ENCODE data around the gene TMEM201.
A peak's percentile ranks its signal among the peaks of the same experiment; 100 is the strongest.
"Not testable (repeated sequence)": the region's sequence is repeated elsewhere in the genome, so short reads cannot be mapped to it uniquely, and the experiment has no call there.

TMEM201 gene

DNA sequence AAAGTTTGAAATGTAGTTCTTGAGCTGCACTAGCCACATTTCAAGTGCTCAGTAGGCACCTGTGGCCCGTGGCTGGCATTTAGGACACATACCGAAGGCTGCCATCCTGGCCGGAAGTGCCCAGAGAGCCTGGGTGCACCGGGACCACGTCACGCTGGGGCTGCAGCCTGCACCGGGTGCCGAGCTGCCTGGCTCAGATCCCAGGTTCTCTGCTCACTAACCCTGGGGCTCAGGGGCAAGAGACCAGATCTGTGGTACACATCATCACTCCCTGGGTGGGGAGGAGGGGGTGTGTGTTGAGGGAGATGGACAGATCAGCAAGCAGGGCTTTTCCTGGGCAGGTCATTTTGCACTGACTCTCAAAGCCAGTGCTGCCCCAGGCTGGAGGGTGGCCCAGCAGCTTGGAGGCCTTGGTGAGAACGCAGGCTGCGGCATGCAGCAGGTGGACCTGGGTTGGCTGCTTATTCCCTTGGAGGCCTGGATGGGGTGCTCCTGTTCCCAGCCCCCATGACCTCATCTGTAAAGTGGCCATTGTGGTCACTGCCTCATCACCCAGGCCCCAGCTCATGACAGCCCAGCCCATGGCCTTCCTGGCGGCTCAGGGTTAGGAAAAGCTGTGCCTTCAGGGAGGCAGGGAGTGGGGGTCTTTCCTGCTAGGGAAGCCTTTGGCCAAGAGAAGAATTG is 23.6 kb downstream of the TMEM201 start:
- H3K36me3 Mint-ChIP-seq (ENCODE audit: low read depth): peaks cover 69% of the 10 kb centered on the region
- intact Hi-C loops (cut with micrococcal nuclease): no loop called here
- H3K4me1 Mint-ChIP-seq (ENCODE audit: low read depth): no peaks in the 10 kb centered on the region
- no peak overlapping the region for H3K4me3 Mint-ChIP-seq
- no peaks in the 10 kb centered on the region for H3K9me3 Mint-ChIP-seq
- H3K27me3 Mint-ChIP-seq: peaks cover 4% of the 10 kb centered on the region
- no peak overlapping the region for H3K27ac Mint-ChIP-seq

- intact Hi-C loops (cut with micrococcal nuclease): no loop called here
- Mint-ChIP-seq H3K4me1 (ENCODE audit: low read depth) (no peaks in the 10 kb centered on the region), H3K27ac (no peak overlapping the region), H3K27me3 (peaks cover 8% of the 10 kb centered on the region), H3K4me3 (no peak overlapping the region), H3K9me3 (no peaks in the 10 kb centered on the region), H3K36me3 (ENCODE audit: low read depth) (peaks cover 61% of the 10 kb centered on the region)
These were observed 24.3 kb downstream of the TMEM201 start for GRCh38 chr1:9612871-9613624.

GRCh38 chr1:9613625-9614299 is 25.1 kb downstream of the TMEM201 start:
- intact Hi-C loops (cut with micrococcal nuclease): no loop called here
- Mint-ChIP-seq H3K27ac (no peak overlapping the region), H3K27me3 (peaks cover 8% of the 10 kb centered on the region), H3K36me3 (ENCODE audit: low read depth) (peaks cover 54% of the 10 kb centered on the region), H3K4me3 (no peak overlapping the region), H3K4me1 (ENCODE audit: low read depth) (no peaks in the 10 kb centered on the region), H3K9me3 (no peaks in the 10 kb centered on the region)

DNA sequence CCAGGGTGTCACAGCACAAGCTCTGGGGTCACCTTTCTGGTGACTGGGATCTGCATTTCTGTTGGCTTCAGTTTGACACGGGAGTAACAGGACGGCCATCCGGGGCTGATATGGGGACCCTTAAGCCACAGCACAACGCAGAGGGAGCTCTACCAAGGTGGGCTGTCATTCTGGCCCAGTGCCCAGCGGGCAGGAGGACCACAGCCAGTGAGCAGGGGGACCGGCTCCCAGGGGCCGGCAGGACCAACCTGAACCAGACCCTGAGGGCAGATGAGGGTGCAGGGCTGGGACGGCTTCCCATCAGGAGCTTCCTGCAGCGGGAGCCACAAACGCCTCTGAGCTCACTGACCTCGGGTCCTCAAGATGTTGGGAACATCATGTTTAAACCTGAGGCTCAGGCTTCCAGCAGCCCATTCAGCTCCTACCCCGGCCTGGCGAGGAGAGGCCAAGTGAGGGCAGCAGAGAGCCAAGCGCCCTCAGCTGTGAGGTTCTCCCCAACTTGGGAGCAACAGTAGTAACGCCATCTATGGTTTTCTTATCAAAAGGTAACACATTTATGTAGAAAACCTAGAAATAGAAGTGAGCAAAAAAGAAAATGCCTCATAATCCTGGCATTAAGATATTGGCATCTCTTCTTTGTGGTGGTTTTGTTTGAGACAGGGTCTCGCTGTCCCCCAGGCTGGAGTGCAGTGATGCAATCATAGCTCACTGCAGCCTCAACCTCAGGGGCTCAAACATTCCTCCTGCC is 26.8 kb downstream of the TMEM201 start:
- Mint-ChIP-seq H3K27me3 (peaks cover 17% of the 10 kb centered on the region), H3K4me3 (no peak overlapping the region), H3K9me3 (no peaks in the 10 kb centered on the region), H3K36me3 (ENCODE audit: low read depth) (peaks cover 37% of the 10 kb centered on the region), H3K4me1 (ENCODE audit: low read depth) (no peaks in the 10 kb centered on the region), H3K27ac (no peak overlapping the region)
- intact Hi-C loops (cut with micrococcal nuclease): no loop called here

DNA sequence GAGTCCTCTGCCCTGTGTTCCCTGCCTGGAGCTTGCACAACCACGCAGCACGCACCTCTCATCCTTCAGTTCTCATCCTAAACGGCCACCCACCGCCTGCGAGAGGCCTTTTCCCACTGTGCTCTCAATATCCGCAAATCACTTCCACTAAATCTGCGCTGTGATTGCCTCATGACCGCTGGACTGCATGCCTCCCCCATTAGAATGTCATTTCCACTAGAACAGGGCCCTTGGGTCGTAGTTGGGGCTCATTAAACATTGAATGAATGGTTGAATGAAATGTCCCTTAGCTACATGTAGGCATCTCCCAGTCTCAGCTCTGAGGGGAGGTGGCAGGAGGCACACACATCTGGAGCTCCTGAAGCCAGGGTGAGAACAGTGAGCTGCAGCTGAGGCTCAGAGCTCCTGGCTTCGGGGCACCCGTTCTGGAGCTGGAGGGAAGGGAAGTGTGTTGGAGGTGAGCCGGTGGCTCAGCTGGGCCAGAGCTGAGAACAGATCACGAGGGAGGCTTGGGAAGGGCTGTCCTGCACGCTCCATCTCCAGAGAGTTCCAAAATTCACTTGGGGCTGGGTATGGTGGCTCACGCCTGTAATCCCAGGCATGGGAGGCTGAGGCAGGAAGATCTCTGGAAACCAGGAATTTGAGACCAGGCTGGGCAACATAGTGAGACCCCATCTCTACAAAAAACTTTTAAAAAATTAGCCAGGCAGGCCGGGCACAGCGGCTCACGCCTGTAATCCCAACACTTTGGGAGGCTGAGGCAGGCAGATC is 30.4 kb downstream of the TMEM201 start:
- Mint-ChIP-seq H3K9me3 (no peaks in the 10 kb centered on the region), H3K36me3 (ENCODE audit: low read depth) (peaks cover under 1% of the 10 kb centered on the region), H3K4me1 (ENCODE audit: low read depth) (no peaks in the 10 kb centered on the region), H3K4me3 (no peak overlapping the region), H3K27me3 (peaks cover 27% of the 10 kb centered on the region), H3K27ac (no peak overlapping the region)
- intact Hi-C loops (cut with micrococcal nuclease): no loop called here

DNA sequence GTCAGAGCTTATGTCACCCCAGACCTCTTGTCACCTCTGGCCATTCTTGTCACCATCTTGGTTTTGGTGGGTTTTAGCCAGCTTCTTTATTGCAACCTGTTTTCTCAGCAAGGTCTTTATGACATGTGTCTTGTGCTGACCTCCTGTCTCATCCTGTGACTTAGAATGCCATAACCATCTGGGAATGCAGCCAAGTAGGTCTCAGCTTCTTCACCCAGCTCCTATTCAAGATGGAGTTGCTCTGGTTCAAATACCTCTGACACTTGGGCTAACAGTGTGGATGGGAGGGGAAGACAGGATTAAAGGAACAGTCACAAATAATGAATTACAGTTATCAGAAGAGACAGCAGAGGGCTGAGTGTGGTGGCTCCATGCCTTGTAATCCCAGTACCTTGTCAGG is 32.3 kb downstream of the TMEM201 start:
- Mint-ChIP-seq H3K9me3 (no peaks in the 10 kb centered on the region), H3K27me3 (peaks cover 41% of the 10 kb centered on the region), H3K27ac (no peak overlapping the region), H3K4me1 (ENCODE audit: low read depth) (peaks cover 6% of the 10 kb centered on the region), H3K4me3 (no peak overlapping the region), H3K36me3 (ENCODE audit: low read depth) (no peaks in the 10 kb centered on the region)
- intact Hi-C loops (cut with micrococcal nuclease): no loop called here

GRCh38 chr1:9624081-9624480 is 35.4 kb downstream of the TMEM201 start:
- no peak overlapping the region for H3K4me3 Mint-ChIP-seq
- H3K27ac Mint-ChIP-seq: no peak overlapping the region
- intact Hi-C loops (cut with micrococcal nuclease): no loop called here
- H3K9me3 Mint-ChIP-seq: no peaks in the 10 kb centered on the region
- H3K36me3 Mint-ChIP-seq (ENCODE audit: low read depth): no peaks in the 10 kb centered on the region
- H3K27me3 Mint-ChIP-seq: peaks cover 34% of the 10 kb centered on the region
- peaks cover 29% of the 10 kb centered on the region for H3K4me1 Mint-ChIP-seq (ENCODE audit: low read depth)

- Mint-ChIP-seq H3K4me1 (ENCODE audit: low read depth) (peaks cover 38% of the 10 kb centered on the region), H3K27me3 (peaks cover 30% of the 10 kb centered on the region)
- intact Hi-C loops (cut with micrococcal nuclease): loop anchor here (5.0 kb wide), 2 partner anchors 62 to 92 kb away; no protein-coding TSS in a partner anchor
- H3K36me3 Mint-ChIP-seq (ENCODE audit: low read depth); H3K27ac Mint-ChIP-seq; H3K4me3 Mint-ChIP-seq; H3K9me3 Mint-ChIP-seq: not testable (repeated sequence)
These were observed 36.3 kb downstream of the TMEM201 start for GRCh38 chr1:9625030-9625429.

DNA sequence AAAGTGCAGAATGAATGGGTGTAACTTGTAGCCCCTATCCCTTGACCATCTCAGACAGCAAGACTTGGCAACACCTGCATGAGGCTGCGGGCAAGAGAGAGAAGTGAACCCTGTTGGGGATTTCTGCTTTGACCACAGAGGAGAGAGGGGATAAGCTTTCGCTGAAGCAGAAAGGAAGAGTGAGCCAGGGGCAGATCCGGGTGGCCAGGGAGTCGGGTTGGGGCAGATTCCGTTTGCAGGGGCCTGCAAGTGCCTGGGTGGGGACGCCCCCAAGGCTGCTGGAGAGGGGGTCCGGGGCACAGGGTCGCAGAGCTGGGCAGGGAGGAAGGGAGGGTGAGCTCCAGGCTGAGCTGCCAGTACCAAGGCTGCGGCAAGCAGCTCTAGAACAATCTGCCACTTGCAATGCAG is 37.5 kb downstream of the TMEM201 start:
- peaks cover 24% of the 10 kb centered on the region for H3K27me3 Mint-ChIP-seq
- H3K27ac Mint-ChIP-seq: peak overlapping the region; percentile 38
- intact Hi-C loops (cut with micrococcal nuclease): loop anchor here (2.0 to 5.0 kb wide), 3 partner anchors 27 to 91 kb away; no protein-coding TSS in a partner anchor
- H3K4me1 Mint-ChIP-seq (ENCODE audit: low read depth): peaks cover 50% of the 10 kb centered on the region
- H3K9me3 Mint-ChIP-seq: no peaks in the 10 kb centered on the region
- peak overlapping the region; percentile 58 for H3K4me3 Mint-ChIP-seq
- H3K36me3 Mint-ChIP-seq (ENCODE audit: low read depth): no peaks in the 10 kb centered on the region

- Mint-ChIP-seq H3K4me1 (ENCODE audit: low read depth) (peaks cover 70% of the 10 kb centered on the region), H3K9me3 (no peaks in the 10 kb centered on the region), H3K36me3 (ENCODE audit: low read depth) (no peaks in the 10 kb centered on the region), H3K4me3 (peak overlapping the region; percentile 64), H3K27me3 (peaks cover 21% of the 10 kb centered on the region), H3K27ac (peak overlapping the region; percentile 59)
- intact Hi-C loops (cut with micrococcal nuclease): loop anchor here (1.0 to 5.0 kb wide), 4 partner anchors 10 to 89 kb away; no protein-coding TSS in a partner anchor
These were observed 40.1 kb downstream of the TMEM201 start for GRCh38 chr1:9628541-9629444.

DNA sequence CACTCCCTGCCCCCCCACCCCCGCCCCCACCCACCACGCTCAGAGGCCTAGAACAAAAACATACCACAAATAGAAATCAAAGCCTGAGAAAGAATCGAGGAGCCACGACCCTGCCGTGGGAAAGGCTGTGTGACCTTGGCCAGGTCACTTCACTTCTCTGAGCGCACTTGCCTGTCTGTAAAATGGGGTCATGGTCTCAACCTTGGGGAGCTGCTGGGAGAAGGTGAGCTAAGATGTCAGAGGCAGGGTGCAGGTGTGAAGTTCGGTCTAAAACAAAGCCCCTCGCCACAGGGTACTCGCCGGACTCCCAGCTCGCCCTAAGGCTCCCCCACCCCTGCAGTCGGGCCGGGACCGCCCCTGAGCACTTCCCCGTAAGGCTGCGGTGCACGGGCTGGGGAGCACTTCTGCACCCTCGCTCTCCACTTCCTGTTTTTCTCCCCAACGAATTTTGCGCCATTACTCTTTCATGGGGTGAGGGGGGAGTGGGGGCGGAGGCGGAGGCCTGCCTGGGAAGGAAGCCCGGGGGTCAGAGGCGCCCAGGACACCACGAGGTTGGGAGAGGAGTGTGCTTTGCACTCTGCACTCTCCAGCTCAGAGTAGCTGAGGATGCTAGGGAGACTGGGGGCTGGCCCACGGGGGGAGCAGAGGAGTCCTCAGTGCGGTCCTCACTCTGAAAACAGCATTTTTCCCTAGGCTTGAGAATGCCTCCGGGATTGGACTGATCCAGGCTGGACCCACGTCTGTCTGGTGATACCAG is 40.9 kb downstream of the TMEM201 start:
- intact Hi-C loops (cut with micrococcal nuclease): loop anchor here (1.0 to 5.0 kb wide), 4 partner anchors 9 to 88 kb away; no protein-coding TSS in a partner anchor
- no peaks in the 10 kb centered on the region for H3K9me3 Mint-ChIP-seq
- peaks cover 71% of the 10 kb centered on the region for H3K4me1 Mint-ChIP-seq (ENCODE audit: low read depth)
- H3K27ac Mint-ChIP-seq: peak overlapping the region; percentile 59
- H3K27me3 Mint-ChIP-seq: peaks cover 14% of the 10 kb centered on the region
- H3K4me3 Mint-ChIP-seq: peak overlapping the region; percentile 44
- no peaks in the 10 kb centered on the region for H3K36me3 Mint-ChIP-seq (ENCODE audit: low read depth)

Data from dendritic cell treated with granulocyte-macrophage colony-stimulating factor and Interleukin-4, amounts not matched to agents 40 ng/mL and 50 ng/mL, for 4 days (primary cell).